GM23338 (cell line): ENCODE data around the gene SLC6A11.

Experiments used
- CREB1 ChIP-seq: fragments of 250-450 bp; sonication (Bioruptor Pico); IDR thresholded peaks from 2 replicates; pipeline ENCODE4 v1.5.0; 2020; ENCODE audit warnings: low read depth, mild to moderate bottlenecking, moderate library complexity
- CTCF ChIP-seq, 2 experiments: fragments of 200-600 bp in 1 of 2; sonication (generic) in 1 of 2; conservative IDR thresholded peaks; 2 replicates each; pipeline versions ENCODE4 v1.5.1 to v1.6.1; 2016 to 2017; ENCODE audit warnings: antibody characterized with exemption in 2 of 2, low read depth in 2 of 2, mild to moderate bottlenecking in 2 of 2, moderate library complexity in 1 of 2
- EZH2 ChIP-seq: fragments of 200-600 bp; sonication (generic); IDR thresholded peaks from one replicate; pipeline ENCODE4 v1.8.0; 2017; ENCODE audit warnings: antibody characterized with exemption, mild to moderate bottlenecking, low read depth; ENCODE audit not compliant: unreplicated experiment
- EZH2phosphoT487 ChIP-seq: fragments of 200-600 bp; sonication (generic); IDR thresholded peaks from one replicate; pipeline ENCODE4 v1.8.1; 2018; ENCODE audit warnings: antibody characterized with exemption; ENCODE audit not compliant: unreplicated experiment
- NANOG ChIP-seq: IDR thresholded peaks from 2 replicates; pipeline ENCODE4 v1.6.1; 2016; ENCODE audit warnings: antibody characterized with exemption, borderline replicate concordance
- POLR2AphosphoS5 ChIP-seq: IDR thresholded peaks from 2 replicates; pipeline ENCODE4 v1.6.1; 2016; ENCODE audit warnings: antibody characterized with exemption, low read depth
- REST ChIP-seq: IDR thresholded peaks from one replicate; pipeline ENCODE4 v1.6.1; 2018; ENCODE audit warnings: antibody characterized with exemption; ENCODE audit not compliant: unreplicated experiment
- STAT1 ChIP-seq: IDR thresholded peaks from one replicate; pipeline ENCODE4 v1.6.1; 2016; ENCODE audit warnings: antibody characterized with exemption; ENCODE audit not compliant: unreplicated experiment

- TF ChIP-seq CTCF (conservative IDR thresholded peaks at IDR 0.05; ENCODE audit: low read depth in 2 of 2) (peak; percentile 55 to 57), EZH2 (no peak), CREB1 (CRISPR knock-in tag) (no peak), REST (no peak), POLR2AphosphoS5 (no peak), NANOG (no peak), EZH2phosphoT487 (no peak), STAT1 (no peak)
These were observed 40.0 kb downstream of the SLC6A11 start for GRCh38 chr3:10855871-10856662.
